GM19467 (cell line): ENCODE measurements around the gene OXCT1.

Experiments
- ATAC-seq: cut with Tn5 transposase; IDR thresholded peaks from one replicate; pipeline ENCODE4 v1.9.1; 2021; ENCODE audit warnings: mild to moderate bottlenecking, moderate library complexity; ENCODE audit not compliant: unreplicated experiment

OXCT1 gene

DNA sequence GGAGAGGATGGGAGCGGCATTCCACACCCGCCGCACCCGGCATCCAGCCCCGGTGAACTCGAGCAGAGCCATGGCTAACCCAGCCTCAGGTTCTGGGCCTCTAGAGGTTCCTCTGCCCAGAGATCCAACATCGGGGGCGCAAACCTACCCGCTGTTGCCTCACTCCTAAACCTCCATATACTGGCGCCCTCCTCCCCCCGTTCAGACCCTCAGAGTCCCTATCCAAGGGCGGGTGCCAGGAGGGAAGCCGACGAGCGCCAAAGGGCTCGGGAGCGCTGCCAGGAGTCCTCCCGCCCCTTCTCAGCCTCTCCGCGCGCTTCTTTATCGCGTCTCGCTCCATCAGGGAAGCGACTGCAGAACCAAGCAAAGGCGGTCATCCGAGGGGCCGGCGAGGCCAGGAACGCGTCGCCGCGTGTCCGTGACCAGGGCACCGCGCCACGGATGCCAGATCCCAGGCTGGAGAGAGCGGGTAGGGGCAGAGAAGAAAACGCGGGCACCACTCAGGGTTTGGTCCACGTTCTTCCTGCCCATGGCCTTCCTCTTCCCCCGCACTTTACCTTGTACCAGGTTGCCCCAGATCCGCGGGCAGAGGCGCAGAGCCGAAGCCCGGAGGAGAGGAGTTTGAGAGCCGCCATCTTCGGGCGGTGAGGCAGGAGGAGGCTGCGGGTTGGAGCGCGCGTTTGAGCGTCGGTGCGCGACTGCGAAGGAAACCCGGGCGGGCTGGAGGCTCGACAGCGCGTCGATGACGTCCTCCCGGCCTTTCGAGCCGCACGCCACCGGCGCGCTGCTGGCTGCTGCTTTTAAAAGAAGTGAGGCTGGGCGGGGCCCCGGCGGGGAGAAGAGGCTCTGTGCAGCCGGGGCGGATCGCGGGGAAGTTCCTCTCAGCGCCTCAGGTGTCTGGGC lies at the start of gene OXCT1:
Gene OXCT1 (minus strand): TSS at position 702 of the 903 bp plus-strand sequence. CDS start 67 bp downstream, at position 635.
- peak; percentile 95 for ATAC-seq

DNA sequence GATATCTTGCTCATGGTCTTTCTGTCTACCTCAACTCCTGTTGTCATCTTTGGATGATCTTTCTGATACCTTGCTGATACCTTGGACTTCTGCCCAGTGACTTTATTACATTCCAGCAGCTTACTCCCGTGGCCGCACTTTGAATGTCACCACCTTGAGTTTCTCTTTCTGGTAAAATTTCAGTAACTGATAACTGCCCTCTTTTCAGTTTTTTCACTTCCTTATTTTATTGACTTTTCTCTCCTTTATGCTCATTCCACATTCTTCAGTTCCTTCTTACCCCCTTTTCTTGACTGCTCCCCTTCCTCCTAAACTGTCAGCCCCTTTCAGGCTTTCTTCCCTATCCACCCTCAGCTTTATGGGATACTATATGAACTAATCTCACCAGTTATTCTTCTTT lies 47.9 kb upstream of the OXCT1 start:
- ATAC-seq: no peak

DNA sequence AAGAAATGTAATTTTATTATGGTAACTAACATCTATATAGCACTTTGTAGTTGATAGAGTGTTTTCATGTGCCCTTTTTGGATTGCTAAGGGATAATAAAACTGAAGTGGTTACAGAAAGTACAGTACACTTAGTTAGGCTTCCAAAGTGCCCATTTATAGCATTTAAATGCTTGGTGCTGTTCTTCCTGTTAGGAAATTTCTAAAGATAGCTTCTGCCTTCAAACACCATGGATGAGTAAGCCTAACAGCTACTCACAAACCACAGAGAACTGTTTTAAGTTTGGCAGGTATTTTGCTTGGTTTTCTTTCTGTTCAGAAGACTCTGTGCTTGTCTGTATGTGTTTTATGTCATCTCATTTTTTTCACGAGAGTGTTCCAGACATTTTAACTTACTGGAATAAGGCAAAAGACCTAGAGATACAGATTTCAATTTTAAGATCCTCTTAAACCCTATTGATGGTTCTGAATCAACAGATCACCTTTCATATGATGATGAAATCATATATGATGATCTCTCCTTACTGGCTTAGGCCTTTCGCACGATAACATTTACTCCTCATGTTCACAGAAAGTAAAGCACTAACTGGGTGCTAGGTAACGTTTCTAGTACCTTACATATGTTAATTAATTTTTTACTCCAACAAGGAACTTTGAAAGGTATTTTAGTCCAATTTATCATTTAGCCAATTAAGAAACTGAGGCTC lies 38.3 kb upstream of the OXCT1 start:
- no peak for ATAC-seq

DNA sequence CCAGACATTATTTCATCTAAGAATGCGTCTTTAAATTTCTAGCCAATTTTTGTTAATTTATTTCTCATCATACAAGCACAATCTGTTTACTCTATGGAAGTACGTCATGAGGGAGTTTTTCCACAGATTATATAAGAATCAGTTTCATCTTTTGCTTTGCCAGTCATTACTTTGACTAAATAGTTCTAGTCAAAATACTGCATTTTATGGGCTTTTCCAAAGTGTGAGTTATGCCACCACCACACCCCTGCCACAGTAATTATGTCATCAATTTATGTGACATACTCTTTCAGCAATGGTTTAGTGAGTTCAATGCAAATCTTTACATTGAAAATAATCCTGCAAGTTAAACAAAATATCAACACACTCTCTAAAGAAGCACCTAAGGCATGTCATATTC lies 35.9 kb upstream of the OXCT1 start:
- no peak for ATAC-seq

DNA sequence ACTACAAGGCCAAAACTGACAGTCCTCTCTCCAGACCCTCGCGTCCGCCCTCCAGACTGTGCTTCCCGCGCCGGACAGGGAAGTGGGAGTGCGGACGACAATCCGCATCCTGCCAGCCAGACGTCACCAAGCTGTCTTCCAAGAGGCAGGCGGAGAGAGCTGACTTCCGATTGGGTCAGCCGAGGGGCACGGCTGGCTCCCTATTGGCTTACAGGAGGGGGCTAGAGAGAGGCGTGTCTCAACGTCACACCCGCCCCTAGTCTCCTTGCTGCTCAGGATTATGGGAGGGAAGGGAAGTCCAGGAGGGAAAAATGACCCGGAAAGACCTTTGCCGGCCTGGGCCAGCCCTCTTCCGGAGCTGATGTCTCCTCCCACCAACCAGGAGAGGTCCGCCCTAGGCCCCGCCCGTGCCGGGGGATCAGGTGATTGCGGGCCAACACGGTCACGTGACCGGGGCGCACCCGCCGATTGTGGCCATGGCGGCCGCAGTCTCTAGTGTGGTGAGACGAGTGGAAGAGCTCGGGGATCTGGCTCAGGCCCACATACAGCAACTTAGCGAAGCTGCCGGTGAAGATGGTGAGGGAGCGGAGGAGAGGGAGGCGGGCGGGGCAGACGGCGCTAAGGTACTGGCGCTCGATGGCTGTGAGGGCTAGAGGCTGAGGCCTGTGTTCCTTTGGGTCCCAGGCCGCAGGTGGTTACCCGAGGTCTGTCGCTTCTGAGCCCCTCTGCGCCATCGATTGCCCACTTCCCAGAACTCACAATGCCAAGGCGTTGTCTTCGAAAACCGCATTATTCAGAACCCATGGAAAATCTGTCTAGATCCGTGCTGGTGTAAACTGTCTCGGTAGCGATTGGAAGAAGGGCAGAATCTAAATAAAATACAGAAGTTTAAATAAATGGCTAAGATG lies 33.9 kb upstream of the OXCT1 start, which contains the start of gene RIMOC1:
Gene RIMOC1 (plus strand): TSS at position 453 of the 908 bp plus-strand sequence. CDS start 24 bp downstream, at position 477.
- ATAC-seq: peak; percentile 99

DNA sequence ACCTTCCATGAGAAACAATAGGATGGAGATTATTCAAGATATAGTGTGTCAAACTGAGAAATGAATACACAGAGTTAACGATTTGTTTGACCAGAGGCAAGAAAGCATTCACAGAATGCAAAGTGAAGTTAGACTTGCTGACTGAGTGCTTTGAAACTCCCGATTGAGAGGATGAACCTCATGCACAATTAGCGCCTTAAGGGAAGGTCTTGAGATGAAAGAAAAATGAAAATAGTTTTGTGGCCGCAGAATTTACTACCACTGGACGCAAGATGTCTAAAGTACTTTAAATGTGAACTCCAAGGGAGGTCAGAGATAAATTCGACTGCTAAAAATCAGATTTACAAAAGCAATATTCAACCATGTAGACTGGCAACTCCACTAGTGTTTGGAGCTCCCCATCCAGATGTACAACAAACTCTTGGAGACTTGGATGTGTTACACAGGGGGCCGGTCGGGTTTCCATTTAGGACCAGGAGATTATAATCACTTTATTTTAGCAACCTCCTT lies 33.2 kb upstream of the OXCT1 start:
- no peak for ATAC-seq

DNA sequence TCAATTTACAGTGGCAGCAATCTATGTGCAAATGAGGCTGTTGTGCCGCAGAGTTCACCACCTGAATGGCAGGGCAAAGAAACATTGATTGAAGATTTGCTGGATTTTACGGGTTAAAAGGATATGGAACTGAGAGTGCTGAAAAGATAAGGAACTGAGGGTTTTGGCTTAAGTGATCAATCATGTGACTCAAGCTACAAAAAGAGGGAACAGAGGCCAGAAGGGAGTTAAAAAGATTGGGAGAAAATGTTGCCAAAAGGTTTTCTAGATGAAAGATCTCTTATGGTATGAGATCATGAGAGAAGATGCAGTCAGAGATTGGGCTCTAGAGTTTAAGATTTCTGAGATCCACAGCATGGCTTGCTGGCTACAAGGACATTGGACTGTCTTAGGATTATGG lies 26.0 kb upstream of the OXCT1 start:
- no peak for ATAC-seq

DNA sequence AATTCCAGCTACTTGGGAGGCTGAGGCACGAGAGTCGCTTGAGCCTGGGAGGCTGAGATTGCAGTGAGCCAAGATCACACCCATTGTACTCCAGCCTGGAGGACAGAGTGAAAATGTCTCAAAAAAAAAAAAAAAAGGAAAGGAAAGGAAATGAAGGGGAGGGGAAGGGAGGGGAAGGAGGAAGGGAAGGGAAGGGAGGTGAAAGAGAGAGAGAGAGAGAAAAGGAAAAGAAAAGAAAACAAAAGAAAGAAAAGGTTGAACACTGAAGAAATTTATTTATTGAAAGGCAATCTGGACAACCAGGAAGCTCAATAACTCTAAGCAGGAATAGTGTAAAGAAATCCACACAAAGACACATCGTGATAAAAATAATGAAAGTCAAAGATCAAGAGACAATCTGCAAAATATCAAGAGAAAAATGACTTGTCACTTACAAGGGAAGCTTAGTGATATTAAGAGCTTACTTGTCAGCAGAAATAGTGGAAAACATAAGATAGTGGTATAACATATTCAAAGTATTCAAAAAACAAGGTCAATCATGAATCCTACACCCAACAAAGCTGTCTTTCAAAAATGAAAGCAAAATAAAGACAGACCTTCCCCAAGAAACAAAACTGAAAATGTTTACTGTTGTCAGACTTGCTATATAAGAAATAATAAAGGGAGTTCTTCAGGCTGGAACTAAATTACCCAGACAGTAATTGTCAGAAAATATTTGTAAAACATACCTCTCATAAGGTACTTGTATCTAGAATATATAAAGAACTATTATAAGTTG lies 23.0 kb upstream of the OXCT1 start:
- peak; percentile 59 for ATAC-seq

DNA sequence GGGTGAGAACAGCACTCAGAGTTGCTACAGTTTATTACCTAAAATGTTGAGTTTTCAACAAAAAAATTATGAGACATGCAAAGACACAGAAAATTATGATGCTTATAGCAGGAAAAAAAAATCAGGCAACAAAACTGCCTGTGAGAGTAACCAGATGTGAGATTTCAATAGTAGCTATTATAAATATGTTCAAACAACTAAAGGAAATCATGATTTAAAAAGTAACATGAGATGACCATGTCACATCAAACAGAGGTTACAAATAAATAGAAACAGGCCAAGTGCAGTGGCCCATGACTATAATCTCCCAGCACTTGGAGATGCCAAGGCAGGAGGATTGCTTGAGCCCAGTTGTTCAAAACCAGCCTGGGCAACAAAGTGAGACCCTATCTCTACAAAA lies 21.8 kb upstream of the OXCT1 start:
- no peak for ATAC-seq

DNA sequence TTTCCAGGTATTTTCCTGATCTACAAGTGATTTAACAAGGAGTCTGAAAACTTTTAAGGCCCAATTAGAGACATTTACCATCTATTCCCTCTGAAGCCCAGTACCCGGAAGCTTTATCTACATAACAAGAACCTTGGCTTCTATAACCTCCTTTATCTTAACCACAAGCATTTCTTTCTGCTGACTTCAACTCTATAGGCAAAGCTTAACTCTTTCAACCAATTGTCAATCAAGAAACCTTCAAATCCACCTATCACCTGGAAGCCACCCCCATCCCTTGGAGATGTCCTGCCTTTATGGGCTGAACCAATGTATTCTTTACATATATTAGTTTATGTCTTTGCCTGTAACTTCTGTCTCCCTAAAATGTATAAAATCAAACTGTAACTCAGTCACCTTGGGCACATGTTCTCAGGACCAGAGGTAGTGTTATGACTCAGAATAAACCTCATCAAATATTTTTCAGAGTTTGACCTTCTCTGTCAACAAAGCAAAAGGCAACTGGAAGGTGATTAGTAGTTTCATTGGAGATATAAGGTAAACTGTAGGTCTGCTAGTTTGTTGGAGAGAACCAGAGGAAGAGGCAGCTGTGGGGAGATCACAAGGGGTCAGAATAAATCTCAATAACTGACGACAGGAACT lies 21.0 kb upstream of the OXCT1 start:
- no peak for ATAC-seq

DNA sequence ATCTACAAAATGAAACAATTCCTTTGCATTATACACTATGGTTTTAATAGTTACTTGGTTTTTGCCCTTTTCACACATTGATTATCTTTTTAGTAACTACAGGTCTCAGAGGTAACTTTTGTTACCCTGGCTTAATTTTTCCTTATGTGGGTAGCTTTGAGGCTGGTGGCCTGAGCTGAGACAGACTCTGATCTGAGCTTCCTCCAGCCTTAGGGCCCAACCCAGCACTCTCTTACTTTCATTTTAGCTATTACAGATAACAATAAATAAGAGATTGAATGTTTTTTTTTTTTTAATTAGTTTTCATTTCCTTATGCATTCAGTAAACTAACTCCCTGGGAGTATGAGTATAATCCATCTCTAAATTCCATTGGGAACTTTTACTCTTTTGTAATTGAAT lies 15.1 kb upstream of the OXCT1 start:
- ATAC-seq: no peak

DNA sequence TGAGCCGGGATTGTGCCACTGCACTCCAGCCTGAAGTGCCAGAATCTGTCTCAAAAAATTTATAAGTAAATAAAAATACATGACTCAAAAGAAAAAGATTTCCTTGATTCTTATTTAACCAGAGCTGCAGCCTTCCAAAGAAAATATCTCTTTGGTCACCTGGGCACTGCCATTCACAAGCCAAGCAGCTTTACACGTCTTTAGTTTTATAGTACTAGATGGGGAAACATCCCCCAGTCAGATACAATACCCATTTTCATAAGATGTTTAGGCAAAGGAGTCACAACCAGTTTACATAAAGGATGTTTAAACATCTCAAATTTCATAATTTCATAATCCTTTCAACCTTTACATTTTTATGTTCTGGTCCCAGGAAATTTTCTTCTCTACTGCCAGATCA lies 13.7 kb upstream of the OXCT1 start:
- ATAC-seq: no peak

DNA sequence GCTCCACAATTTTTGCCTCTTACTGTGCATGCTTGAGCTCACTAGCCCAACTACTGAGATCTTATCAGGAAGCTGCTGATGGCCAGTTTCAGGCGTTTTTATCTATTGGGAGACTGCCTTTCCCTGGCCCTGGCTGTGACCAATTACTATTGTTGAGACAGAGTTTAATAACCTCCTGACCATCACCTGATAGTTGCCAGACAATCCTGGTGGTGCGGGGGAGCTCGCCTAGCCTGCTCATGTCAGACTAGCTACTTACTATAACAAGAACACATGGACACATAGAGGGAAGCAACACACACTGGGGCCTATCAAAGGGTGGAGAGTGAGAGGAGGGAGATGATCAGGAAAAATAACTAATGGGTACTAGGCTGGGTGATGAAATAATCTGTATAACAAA lies 13.0 kb upstream of the OXCT1 start:
- no peak for ATAC-seq

DNA sequence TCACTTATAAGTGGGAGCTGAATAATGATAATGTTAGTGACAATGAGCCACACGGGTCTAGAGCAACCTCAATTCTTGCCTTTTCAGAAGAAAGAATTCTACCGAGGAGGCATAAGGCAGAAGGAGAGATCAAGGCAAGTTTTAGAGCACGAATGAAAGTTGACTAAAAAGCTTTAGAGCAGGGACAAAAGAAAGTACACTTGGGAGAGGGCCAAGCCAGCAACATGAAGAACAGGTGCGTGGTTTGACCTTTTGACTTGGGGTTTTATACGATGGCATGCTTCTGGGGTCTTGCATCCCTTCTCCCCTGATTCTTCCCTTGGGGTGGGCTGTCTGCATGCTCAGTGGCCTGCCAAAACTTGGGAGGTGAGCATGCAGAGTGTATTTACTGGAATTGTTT lies 12.5 kb upstream of the OXCT1 start:
- no peak for ATAC-seq

DNA sequence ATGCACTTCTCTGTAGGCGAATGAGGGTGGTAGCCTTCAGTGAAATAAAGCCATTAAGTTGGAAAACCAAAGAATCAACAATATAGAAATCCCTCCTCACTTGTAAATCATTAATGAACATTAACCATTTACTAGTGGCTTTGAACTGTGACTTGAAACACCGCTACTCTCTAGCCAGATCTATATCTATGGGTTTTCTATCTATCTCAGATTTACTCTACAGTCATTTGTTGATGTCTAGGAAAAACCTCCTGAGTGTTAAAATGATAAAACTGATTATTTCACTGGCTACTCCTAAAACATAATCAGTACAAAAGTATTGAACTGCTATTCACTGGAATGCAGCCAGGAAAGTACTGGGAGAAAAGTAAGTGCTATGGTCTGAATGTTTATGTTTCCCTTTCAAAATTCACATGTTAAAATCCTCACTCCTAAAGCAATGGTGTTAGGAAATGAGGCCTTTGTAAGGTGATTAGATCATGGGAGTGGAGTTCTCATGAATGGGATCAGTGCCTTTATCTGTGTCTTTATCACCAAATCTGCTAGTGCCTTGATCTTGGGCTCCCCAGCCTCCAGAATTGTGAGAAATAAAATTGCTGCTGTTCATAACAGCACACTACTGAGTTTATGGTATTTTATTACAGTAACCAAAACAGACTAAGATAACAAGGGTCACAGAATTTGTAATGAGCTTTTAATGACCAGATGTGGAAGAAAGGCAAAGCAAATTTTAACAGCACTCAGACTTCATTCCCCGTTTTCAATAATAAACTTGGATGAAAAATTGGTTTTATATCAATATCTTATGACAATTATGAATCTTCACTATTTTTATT lies 8.6 kb upstream of the OXCT1 start:
- peak; percentile 55 for ATAC-seq

DNA sequence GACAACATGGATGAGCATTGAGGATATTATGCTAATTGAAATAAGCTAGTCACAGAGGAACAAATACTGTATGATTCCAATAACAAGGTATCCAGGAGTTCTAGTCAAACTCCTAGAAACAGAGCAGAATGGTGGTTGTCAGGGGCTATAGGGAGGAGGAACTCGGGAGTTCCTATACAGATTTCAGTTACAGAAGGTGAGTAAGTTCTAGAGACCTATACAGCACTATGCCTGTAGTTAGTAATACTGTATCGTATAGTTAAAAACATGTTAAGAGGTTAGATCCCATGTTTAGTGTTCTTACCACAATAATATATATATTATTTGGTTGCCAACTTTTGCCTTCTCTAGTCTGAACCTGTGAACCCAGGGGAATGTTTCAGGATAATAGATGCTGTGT lies 7.9 kb upstream of the OXCT1 start:
- ATAC-seq: peak; percentile 29

DNA sequence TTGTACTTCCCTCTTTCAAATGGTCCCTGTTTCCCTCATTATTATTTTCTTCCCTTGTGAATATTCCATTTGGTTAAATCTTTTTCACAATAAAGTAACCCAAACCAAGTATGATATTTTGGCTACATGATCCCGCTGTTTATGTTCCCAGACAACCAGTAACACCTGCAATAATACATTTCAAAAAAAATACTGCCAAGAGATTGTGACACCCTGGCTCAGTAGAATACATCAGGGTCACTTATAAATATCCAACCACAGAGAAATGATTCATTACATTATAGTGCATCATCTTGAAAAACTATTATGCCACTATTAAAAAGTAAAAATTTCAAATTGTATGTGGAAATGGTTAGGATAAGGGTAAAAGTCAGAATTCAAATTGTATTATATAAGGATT lies 7.2 kb upstream of the OXCT1 start:
- no peak for ATAC-seq

DNA sequence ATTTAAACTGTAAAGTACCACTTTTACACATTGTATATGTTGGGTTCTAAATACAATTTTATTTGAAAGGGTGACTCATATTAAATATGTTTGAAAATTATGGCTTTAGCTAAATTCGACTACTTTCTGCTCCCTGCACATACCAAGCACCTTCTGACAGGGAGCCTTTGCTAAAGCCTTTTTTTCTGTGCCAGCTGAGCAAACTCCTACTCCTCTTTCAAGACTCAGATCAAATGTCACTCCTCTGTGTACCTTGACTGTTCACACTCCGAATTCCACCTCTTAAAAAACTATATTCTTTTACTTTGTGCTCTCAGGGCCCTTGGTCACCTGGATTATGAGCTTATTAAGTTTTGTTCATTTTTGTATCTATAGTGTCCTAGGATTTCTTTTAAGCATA lies 6.5 kb upstream of the OXCT1 start:
- ATAC-seq: no peak

DNA sequence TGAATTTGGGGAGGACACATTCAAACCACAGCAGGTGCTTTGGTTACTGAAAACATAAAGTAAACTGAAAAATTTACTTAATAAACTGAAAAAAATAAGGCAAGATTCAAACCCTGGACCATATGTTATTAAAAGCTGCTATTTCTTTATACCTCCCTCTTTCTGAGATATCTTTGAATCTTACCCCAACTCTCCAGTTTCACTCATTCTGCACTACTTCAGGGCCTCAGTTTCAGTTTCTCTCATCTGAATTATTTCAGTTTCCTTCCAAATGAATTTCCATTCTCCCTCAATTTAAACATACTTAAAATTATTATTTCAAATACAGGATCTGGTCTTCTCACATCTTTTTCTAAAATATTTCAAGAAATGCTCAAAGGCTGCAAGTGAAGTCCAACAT lies 4.9 kb upstream of the OXCT1 start:
- no peak for ATAC-seq
